Fibroblast of upper back skin (primary cell): ENCODE data around the gene METTL23.
"Not testable (repeated sequence)": the region's sequence is repeated elsewhere in the genome, so short reads cannot be mapped to it uniquely, and the experiment has no call there.

Source experiments
- DNase-seq: peaks from one replicate; pipeline ENCODE4 v3.0.0-alpha.2; 2013

METTL23 gene

GRCh38 chr17:76714336-76714735, 12.3 kb upstream of the METTL23 start:
- no peak for DNase-seq

GRCh38 chr17:76714822-76715495, 11.7 kb upstream of the METTL23 start:
- DNase-seq, result peak; percentile 58

GRCh38 chr17:76715496-76715830, 11.2 kb upstream of the METTL23 start:
- DNase-seq, result no peak

GRCh38 chr17:76716146-76716838, 10.3 kb upstream of the METTL23 start:
- peak; percentile 98 for DNase-seq

GRCh38 chr17:76716839-76717215, 9.8 kb upstream of the METTL23 start:
- DNase-seq, result peak; percentile 96

- DNase-seq, result no peak
Observed at GRCh38 chr17:76718516-76718915, 8.1 kb upstream of the METTL23 start.

GRCh38 chr17:76720211-76720610, 6.4 kb upstream of the METTL23 start:
- DNase-seq, result no peak

GRCh38 chr17:76720941-76721340, 5.7 kb upstream of the METTL23 start:
- no peak for DNase-seq

- no peak for DNase-seq
Observed at GRCh38 chr17:76721463-76721862, 5.2 kb upstream of the METTL23 start.

- no peak for DNase-seq
Observed at GRCh38 chr17:76722279-76722678, 4.4 kb upstream of the METTL23 start.

- not testable (repeated sequence) for DNase-seq
Observed at GRCh38 chr17:76722977-76723376, 3.7 kb upstream of the METTL23 start.

- DNase-seq, result no peak
Observed at GRCh38 chr17:76723812-76724211, 2.8 kb upstream of the METTL23 start.

- peak; percentile 25 for DNase-seq
Observed at GRCh38 chr17:76725580-76726230, 934 bp upstream of the METTL23 start.

- peak; percentile 96 for DNase-seq
Observed at GRCh38 chr17:76726231-76726775, 336 bp upstream of the METTL23 start, which contains the start of gene JMJD6. JMJD6 (minus strand) TSS chr17:76726606; CDS start chr17:76726475, 131 bp downstream.

GRCh38 chr17:76727745-76728456, 1.3 kb downstream of the METTL23 start:
- no peak for DNase-seq

GRCh38 chr17:76731800-76732733, 5.4 kb downstream of the METTL23 start:
- not testable (repeated sequence) for DNase-seq

- peak; percentile 19 for DNase-seq
Observed at GRCh38 chr17:76732734-76733617, 6.3 kb downstream of the METTL23 start.

- no peak for DNase-seq
Observed at GRCh38 chr17:76733618-76733957, 6.9 kb downstream of the METTL23 start.

GRCh38 chr17:76734080-76734840, 7.6 kb downstream of the METTL23 start:
- peak; percentile 16 for DNase-seq

GRCh38 chr17:76735006-76735405, 8.4 kb downstream of the METTL23 start:
- peak; percentile 14 for DNase-seq
